Activated CD4-positive, alpha-beta T cell treated with anti-CD3 and anti-CD28 coated beads for 1 hour (primary cell): ENCODE results near the gene ADGRA1.
"Not testable (repeated sequence)": the region's sequence is repeated elsewhere in the genome, so short reads cannot be mapped to it uniquely, and the experiment has no call there.

ENCODE experiments used
- DNase-seq: peaks from one replicate; pipeline ENCODE4 v3.0.0-alpha.2; 2020

Gene ADGRA1

GRCh38 chr10:133131053-133131452 is 43.3 kb downstream of the ADGRA1 start:
- DNase-seq: no peak

- no peak for DNase-seq
Measured at GRCh38 chr10:133131734-133132472, 44.2 kb downstream of the ADGRA1 start.

- no peak for DNase-seq
Measured at GRCh38 chr10:133132473-133133291, 45.0 kb downstream of the ADGRA1 start.

GRCh38 chr10:133133471-133134231 is 45.9 kb downstream of the ADGRA1 start:
- no peak for DNase-seq

GRCh38 chr10:133134411-133135115 is 46.8 kb downstream of the ADGRA1 start:
- no peak for DNase-seq

- DNase-seq: no peak
Measured at GRCh38 chr10:133135116-133135465, 47.4 kb downstream of the ADGRA1 start.

- DNase-seq: not testable (repeated sequence)
Measured at GRCh38 chr10:133137486-133138145, 49.9 kb downstream of the ADGRA1 start.

- DNase-seq: no peak
Measured at GRCh38 chr10:133139551-133140065, 51.9 kb downstream of the ADGRA1 start.

- DNase-seq: no peak
Measured at GRCh38 chr10:133140417-133141143, 52.9 kb downstream of the ADGRA1 start.

GRCh38 chr10:133141144-133141957 is 53.6 kb downstream of the ADGRA1 start:
- no peak for DNase-seq

GRCh38 chr10:133141958-133142340 is 54.2 kb downstream of the ADGRA1 start:
- no peak for DNase-seq

- no peak for DNase-seq
Measured at GRCh38 chr10:133142523-133143199, 54.9 kb downstream of the ADGRA1 start.

GRCh38 chr10:133143200-133143533 is 55.4 kb downstream of the ADGRA1 start:
- DNase-seq: no peak

GRCh38 chr10:133143546-133143945 is 55.8 kb downstream of the ADGRA1 start:
- DNase-seq: no peak

GRCh38 chr10:133144771-133145170 is 57.0 kb downstream of the ADGRA1 start:
- no peak for DNase-seq

- DNase-seq: no peak
Measured at GRCh38 chr10:133150226-133150625, 62.5 kb downstream of the ADGRA1 start.

GRCh38 chr10:133150656-133151055 is 62.9 kb downstream of the ADGRA1 start:
- no peak for DNase-seq

GRCh38 chr10:133151071-133151470 is 63.3 kb downstream of the ADGRA1 start:
- not testable (repeated sequence) for DNase-seq

- DNase-seq: no peak
Measured at GRCh38 chr10:133151543-133151972, 63.8 kb downstream of the ADGRA1 start.

GRCh38 chr10:133154411-133154810 is 66.7 kb downstream of the ADGRA1 start:
- DNase-seq: no peak
